A549 treated with DMSO at 1 μM for 4 hours (cell line): ENCODE measurements around the gene F2RL2. TPM values are rescaled to one million over a fixed set of nuclear protein-coding genes. Genes with fewer than 3 reads are reported as not detected.

Source experiments
- total RNA-seq: library from RNA; stranded (reverse); fragments of 200-300 nt; extraction: Qiagen RNA extraction; gene quantifications from 5 replicates; pipeline ENCODE4 v1.2.3, GENCODE V29; 2022; ENCODE audit warnings: low read depth

Gene F2RL2, protein sequence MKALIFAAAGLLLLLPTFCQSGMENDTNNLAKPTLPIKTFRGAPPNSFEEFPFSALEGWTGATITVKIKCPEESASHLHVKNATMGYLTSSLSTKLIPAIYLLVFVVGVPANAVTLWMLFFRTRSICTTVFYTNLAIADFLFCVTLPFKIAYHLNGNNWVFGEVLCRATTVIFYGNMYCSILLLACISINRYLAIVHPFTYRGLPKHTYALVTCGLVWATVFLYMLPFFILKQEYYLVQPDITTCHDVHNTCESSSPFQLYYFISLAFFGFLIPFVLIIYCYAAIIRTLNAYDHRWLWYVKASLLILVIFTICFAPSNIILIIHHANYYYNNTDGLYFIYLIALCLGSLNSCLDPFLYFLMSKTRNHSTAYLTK
- total RNA-seq: 6.0 to 6.8 TPM (median 6.6 TPM) in 5 replicates

DNA sequence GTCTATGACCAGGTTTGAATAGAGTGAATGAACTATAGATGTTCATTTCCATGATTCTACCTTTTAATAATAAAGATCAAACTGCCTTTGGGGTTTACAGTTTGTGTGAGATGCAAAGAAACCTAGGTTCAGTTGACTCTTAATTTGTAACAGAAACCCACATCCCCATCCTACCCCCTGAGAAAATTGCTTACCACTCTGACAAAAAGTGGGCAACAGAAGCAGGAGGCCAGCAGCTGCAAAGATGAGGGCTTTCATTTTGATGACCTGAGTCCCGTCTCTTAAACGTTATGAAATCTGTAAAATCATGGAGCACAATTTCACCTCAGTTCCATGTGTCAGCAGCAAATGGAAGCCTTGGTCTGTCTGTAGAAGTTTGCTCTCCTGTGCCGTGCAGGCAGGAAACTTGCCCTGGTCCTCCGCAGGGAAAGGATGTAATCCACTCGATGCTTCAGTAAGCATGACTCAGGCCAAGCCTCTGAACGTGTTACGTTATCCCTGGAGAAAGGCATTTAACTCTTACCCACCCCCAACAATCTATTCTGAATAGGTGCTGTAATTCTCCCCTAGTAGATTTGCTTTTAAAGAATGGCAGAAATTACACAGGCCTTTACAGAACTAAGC, at the start of gene F2RL2:
Gene F2RL2, minus strand, starts transcription at position 431 of the 624 bp plus-strand sequence. Its CDS starts 173 bp downstream, at position 258.

Other genes with a start within 250 kb of the F2RL2 start
- gene IQGAP2, start 220.1 kb downstream of the F2RL2 start, total RNA-seq: 1.0 to 1.4 TPM (median 1.3 TPM) in 5 replicates
- gene F2R, start 92.7 kb upstream of the F2RL2 start, total RNA-seq: 36.5 to 60.6 TPM (median 56.1 TPM) in 5 replicates
- 254 to 389 TPM (median 310 TPM) in 5 replicates for gene F2RL1, start 195.6 kb upstream of the F2RL2 start, total RNA-seq
- gene S100Z, start 226.6 kb upstream of the F2RL2 start, total RNA-seq: not detected in 5 replicates